K562 (cell line): Measurements from ENCODE around the gene SH2D7.

Source experiments
- ATF7 ChIP-seq: fragments of 450-650 bp; IDR thresholded peaks from 2 replicates; pipeline ENCODE4 v1.7.1; 2014; ENCODE audit warnings: mild to moderate bottlenecking, moderate library complexity
- CBX2 ChIP-seq: fragments of 200-600 bp; sonication (generic); IDR thresholded peaks from one replicate; pipeline ENCODE4 v1.6.1; 2012; ENCODE audit warnings: mild to moderate bottlenecking, low read length, inconsistent platforms; ENCODE audit not compliant: insufficient read depth, poor library complexity, severe bottlenecking
- EP300 ChIP-seq: IDR thresholded peaks from 2 replicates; pipeline ENCODE4 v1.6.1; 2012; ENCODE audit warnings: low read length, improper control_type of control experiment
- HDGF ChIP-seq: fragments of 450-650 bp; IDR thresholded peaks from 2 replicates; pipeline ENCODE4 v1.6.1; 2016
- NFATC3 ChIP-seq: fragments of 450-650 bp; IDR thresholded peaks from 2 replicates; pipeline ENCODE4 v1.6.1; 2017; ENCODE audit warnings: mild to moderate bottlenecking
- RHOXF2B ChIP-seq: fragments of 250-450 bp; sonication (Bioruptor Pico); conservative IDR thresholded peaks from 2 replicates; pipeline ENCODE4 v1.5.1; 2021
- TAF1 ChIP-seq: IDR thresholded peaks from 2 replicates; pipeline ENCODE4 v1.6.1; 2011; ENCODE audit warnings: mild to moderate bottlenecking, low read length, moderate library complexity; ENCODE audit not compliant: insufficient read depth, control insufficient read depth, severe bottlenecking; ENCODE audit errors: extremely low read depth
- TAL1 ChIP-seq: fragments of 450-650 bp; IDR thresholded peaks from 2 replicates; pipeline ENCODE4 v1.6.1; 2016; ENCODE audit warnings: mild to moderate bottlenecking
- ZNF24 ChIP-seq: fragments of 450-650 bp; IDR thresholded peaks from 2 replicates; pipeline ENCODE4 v1.6.1; 2016
- ZNF3 ChIP-seq: fragments of 250-450 bp; sonication (Bioruptor Pico); IDR thresholded peaks from 2 replicates; pipeline ENCODE4 v1.5.0; 2021; ENCODE audit warnings: mild to moderate bottlenecking, moderate library complexity
- TF ChIP-seq, protein P1 (sequence below): fragments of 250-450 bp; sonication (Bioruptor Pico); IDR thresholded peaks from 2 replicates; pipeline ENCODE4 v1.8.0; 2022; ENCODE audit warnings: moderate library complexity, mild to moderate bottlenecking, inconsistent platforms
- TF ChIP-seq, protein P2 (sequence below), 3 experiments: IDR thresholded peaks in 2 of 3; conservative IDR thresholded peaks in 1 of 3; 2 replicates each; pipeline ENCODE4 v1.5.1; 2011 to 2012; ENCODE audit warnings: low read length in 3 of 3, mild to moderate bottlenecking in 3 of 3, control low read depth in 2 of 3, improper control_type of control experiment in 1 of 3, inconsistent platforms in 1 of 3, low read depth in 1 of 3, mixed read lengths in 1 of 3, moderate library complexity in 1 of 3; ENCODE audit not compliant: insufficient read depth in 2 of 3
- TF ChIP-seq, protein P3 (sequence below): sonication (generic); formaldehyde crosslinking; IDR thresholded peaks from 2 replicates; pipeline ENCODE4 v1.8.0; 2022; ENCODE audit warnings: missing genetic modification reagents, mild to moderate bottlenecking, moderate library complexity, borderline replicate concordance

DNA sequence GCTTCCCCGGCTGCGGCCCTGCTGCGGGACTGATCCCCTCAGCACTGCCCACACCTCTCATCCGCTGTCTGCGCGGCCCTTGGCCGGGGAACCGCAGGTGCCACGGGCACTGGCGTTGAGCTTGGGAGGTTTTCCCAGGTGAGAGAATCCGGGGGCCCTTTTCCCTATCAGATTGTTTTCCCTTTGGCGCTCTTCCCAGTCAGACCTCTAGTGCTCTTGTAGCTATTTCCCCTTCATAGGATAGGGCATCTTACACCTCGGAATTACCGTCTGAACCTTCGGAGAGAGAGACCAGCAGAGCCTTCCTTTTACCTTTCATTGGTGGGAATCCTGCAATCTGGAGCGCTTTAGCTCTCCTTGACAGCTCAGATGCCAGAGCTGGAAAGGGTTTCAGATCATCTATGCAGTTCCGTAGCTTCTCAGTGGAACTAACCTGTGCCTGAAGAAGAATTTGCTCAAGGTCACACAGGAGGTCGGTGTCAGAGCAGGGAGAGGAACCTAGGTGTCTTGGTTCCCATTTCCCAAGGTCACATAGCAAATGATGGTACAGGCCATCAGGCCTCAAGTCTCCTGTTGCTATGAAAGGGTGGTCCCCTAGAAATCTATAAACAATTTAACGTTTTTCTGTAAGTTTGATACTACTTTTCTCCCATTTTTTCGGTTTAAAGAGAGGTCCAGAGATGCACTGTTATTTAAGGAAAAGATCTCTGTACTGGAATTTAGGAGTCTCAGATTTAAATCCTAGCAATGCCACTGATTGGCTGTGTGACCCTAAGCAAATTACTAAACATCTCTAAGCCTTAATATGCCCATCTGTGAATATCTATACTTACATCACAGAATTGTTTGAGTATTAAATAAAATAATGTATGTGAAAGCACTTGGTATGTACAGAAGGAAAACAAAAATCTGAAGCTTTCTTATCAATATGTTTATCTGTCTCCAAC, 57.7 kb downstream of the SH2D7 start:
- TF ChIP-seq, protein P1, sequence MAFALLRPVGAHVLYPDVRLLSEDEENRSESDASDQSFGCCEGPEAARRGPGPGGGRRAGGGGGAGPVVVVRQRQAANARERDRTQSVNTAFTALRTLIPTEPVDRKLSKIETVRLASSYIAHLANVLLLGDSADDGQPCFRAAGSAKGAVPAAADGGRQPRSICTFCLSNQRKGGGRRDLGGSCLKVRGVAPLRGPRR (CRISPR knock-in tag) = no peak
- TF ChIP-seq, protein P2, sequence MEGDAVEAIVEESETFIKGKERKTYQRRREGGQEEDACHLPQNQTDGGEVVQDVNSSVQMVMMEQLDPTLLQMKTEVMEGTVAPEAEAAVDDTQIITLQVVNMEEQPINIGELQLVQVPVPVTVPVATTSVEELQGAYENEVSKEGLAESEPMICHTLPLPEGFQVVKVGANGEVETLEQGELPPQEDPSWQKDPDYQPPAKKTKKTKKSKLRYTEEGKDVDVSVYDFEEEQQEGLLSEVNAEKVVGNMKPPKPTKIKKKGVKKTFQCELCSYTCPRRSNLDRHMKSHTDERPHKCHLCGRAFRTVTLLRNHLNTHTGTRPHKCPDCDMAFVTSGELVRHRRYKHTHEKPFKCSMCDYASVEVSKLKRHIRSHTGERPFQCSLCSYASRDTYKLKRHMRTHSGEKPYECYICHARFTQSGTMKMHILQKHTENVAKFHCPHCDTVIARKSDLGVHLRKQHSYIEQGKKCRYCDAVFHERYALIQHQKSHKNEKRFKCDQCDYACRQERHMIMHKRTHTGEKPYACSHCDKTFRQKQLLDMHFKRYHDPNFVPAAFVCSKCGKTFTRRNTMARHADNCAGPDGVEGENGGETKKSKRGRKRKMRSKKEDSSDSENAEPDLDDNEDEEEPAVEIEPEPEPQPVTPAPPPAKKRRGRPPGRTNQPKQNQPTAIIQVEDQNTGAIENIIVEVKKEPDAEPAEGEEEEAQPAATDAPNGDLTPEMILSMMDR (IDR thresholded peaks at IDR 0.05 in 2 of 3, conservative IDR thresholded peaks at IDR 0.05 in 1 of 3; ENCODE audit: insufficient read depth in 2 of 3, low read depth in 1 of 3, low read length in 3 of 3) = no peak
- no peak for TF ChIP-seq ZNF24
- TF ChIP-seq ZNF3 (CRISPR knock-in tag) = no peak
- no peak for TF ChIP-seq HDGF
- TF ChIP-seq, protein P3, sequence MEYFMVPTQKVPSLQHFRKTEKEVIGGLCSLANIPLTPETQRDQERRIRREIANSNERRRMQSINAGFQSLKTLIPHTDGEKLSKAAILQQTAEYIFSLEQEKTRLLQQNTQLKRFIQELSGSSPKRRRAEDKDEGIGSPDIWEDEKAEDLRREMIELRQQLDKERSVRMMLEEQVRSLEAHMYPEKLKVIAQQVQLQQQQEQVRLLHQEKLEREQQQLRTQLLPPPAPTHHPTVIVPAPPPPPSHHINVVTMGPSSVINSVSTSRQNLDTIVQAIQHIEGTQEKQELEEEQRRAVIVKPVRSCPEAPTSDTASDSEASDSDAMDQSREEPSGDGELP = no peak
- no peak for TF ChIP-seq NFATC3
- no peak for TF ChIP-seq RHOXF2B
- TF ChIP-seq ATF7 = no peak
- no peak for TF ChIP-seq TAL1
- TF ChIP-seq TAF1 = no peak
- TF ChIP-seq EP300 = no peak
- TF ChIP-seq CBX2 = no peak
